H1 (cell line): ENCODE results near the gene HES1. TPM values are rescaled to one million over a fixed set of nuclear protein-coding genes. Genes with fewer than 3 reads are reported as not detected.

Experiments
- CTCF ChIA-PET: fragments of 300-600 bp; sonication (Branson Sonifier 250); formaldehyde crosslinking; loops from one replicate; lab custom pipeline; 2021; ENCODE audit not compliant: partially characterized antibody; lab: Charles Lee
- POLR2A ChIA-PET: fragments of 300-600 bp; sonication (Branson Sonifier 250); formaldehyde crosslinking; loops from one replicate; lab custom pipeline; 2021; ENCODE audit warnings: inconsistent platforms; ENCODE audit not compliant: partially characterized antibody; lab: Charles Lee
- DNase-seq, 2 experiments: peaks; one replicate each; pipeline versions ENCODE4 v3.0.0 to v3.0.0-alpha.2; 2010 to 2022; ENCODE audit warnings: low spot score in 2 of 2, low read depth in 1 of 2, mixed read lengths in 1 of 2
- FAIRE-seq: peaks from 2 replicates; lab custom pipeline; 2011; peaks lifted over from hg19 to GRCh38; lab: Jason Lieb, UNC
- H2AFZ ChIP-seq: 2 replicates; pipeline ENCODE4 v1.8.1; 2012; ENCODE audit warnings: low read length, inconsistent platforms
- H2AK5ac ChIP-seq: 2 replicates; pipeline ENCODE4 v1.6.1; 2013; ENCODE audit warnings: low read depth, low read length
- H2BK120ac ChIP-seq: replicated peaks from 2 replicates; pipeline ENCODE3; 2013; ENCODE audit warnings: low read depth, low read length, inconsistent platforms
- H2BK12ac ChIP-seq: 2 replicates; pipeline ENCODE4 v1.6.1; 2013; ENCODE audit warnings: low read depth, low read length
- H2BK15ac ChIP-seq: 2 replicates; pipeline ENCODE4 v1.6.1; 2013; ENCODE audit warnings: low read length
- H2BK20ac ChIP-seq: 2 replicates; pipeline ENCODE4 v1.6.1; 2013; ENCODE audit warnings: low read length
- H2BK5ac ChIP-seq: 2 replicates; pipeline ENCODE4 v1.6.1; 2013; ENCODE audit warnings: low read depth, low read length
- H3K14ac ChIP-seq: 2 replicates; pipeline ENCODE4 v1.6.1; 2013; ENCODE audit warnings: inconsistent platforms; ENCODE audit not compliant: insufficient read length
- H3K18ac ChIP-seq: 2 replicates; pipeline ENCODE4 v1.6.1; 2013; ENCODE audit warnings: low read length; ENCODE audit errors: extremely low read depth
- H3K23ac ChIP-seq: 2 replicates; pipeline ENCODE4 v1.6.1; 2013; ENCODE audit warnings: inconsistent platforms; ENCODE audit not compliant: insufficient read length
- H3K23me2 ChIP-seq: 2 replicates; pipeline ENCODE4 v1.6.1; 2013; ENCODE audit warnings: low read depth, low read length
- H3K27ac ChIP-seq: 2 replicates; pipeline ENCODE4 v1.6.1; 2011; ENCODE audit warnings: low read depth, low read length, inconsistent platforms
- H3K27me3 ChIP-seq, 4 experiments: replicated peaks in 1 of 4; 1 replicate in 1 of 4; 2 replicates in 3 of 4; pipeline versions ENCODE4 v1.6.1 to v1.8.1; 2011 to 2013; ENCODE audit warnings: low read length in 3 of 4, mild to moderate bottlenecking in 3 of 4, inconsistent platforms in 2 of 4, mixed read lengths in 2 of 4, moderate library complexity in 1 of 4; ENCODE audit not compliant: control insufficient read depth in 3 of 4, insufficient read depth in 3 of 4; ENCODE audit errors: extremely low read depth in 1 of 4
- H3K36me3 ChIP-seq, 4 experiments: 2 replicates each; pipeline versions ENCODE4 v1.6.1 to v1.8.1; 2011 to 2013; ENCODE audit warnings: mild to moderate bottlenecking in 4 of 4, low read length in 3 of 4, moderate library complexity in 2 of 4, control low read depth in 1 of 4, inconsistent platforms in 1 of 4; ENCODE audit not compliant: insufficient read depth in 4 of 4, control insufficient read depth in 2 of 4
- H3K4ac ChIP-seq: replicated peaks from 2 replicates; pipeline ENCODE3; 2013; ENCODE audit warnings: low read length, low read depth, mixed read lengths, inconsistent platforms; ENCODE audit not compliant: insufficient read length
- H3K4me1 ChIP-seq, 4 experiments: replicated peaks in 1 of 4; 1 replicate in 1 of 4; 2 replicates in 3 of 4; pipeline versions ENCODE4 v1.6.1 to v1.8.1; 2011 to 2013; ENCODE audit warnings: low read length in 3 of 4, inconsistent platforms in 2 of 4, mixed read lengths in 1 of 4; ENCODE audit not compliant: insufficient read depth in 4 of 4, control insufficient read depth in 3 of 4
- H3K4me2 ChIP-seq, 2 experiments: 2 replicates each; pipeline versions ENCODE4 v1.6.1 to v1.8.1; 2011 to 2013; ENCODE audit warnings: low read depth in 2 of 2, low read length in 2 of 2, control low read depth in 1 of 2, inconsistent platforms in 1 of 2, mild to moderate bottlenecking in 1 of 2; ENCODE audit not compliant: insufficient read depth in 1 of 2
- H3K4me3 ChIP-seq, 4 experiments: fragments of 200-600, 300-600 bp in 1 of 4; sonication (generic), shearing (Covaris generic), sonication (Bioruptor Twin) in 1 of 4; 2 replicates each; pipeline versions ENCODE4 v1.5.1 to v1.8.1; 2011 to 2016; ENCODE audit warnings: low read length in 4 of 4, low read depth in 3 of 4, control low read depth in 2 of 4, inconsistent platforms in 2 of 4, mild to moderate bottlenecking in 2 of 4, mixed read lengths in 1 of 4, moderate library complexity in 1 of 4; ENCODE audit not compliant: insufficient read depth in 2 of 4; ENCODE audit errors: extremely low read depth in 1 of 4
- H3K56ac ChIP-seq: replicated peaks from 2 replicates; pipeline ENCODE3; 2013; ENCODE audit warnings: low read depth, mild to moderate bottlenecking, mixed read lengths, low read length, inconsistent platforms; ENCODE audit not compliant: insufficient read length
- H3K79me1 ChIP-seq: 2 replicates; pipeline ENCODE4 v1.6.1; 2013; ENCODE audit warnings: low read depth, low read length, control low read depth
- H3K79me2 ChIP-seq, 2 experiments: 2 replicates each; pipeline versions ENCODE4 v1.6.1 to v1.8.1; 2012 to 2013; ENCODE audit warnings: low read length in 2 of 2, mild to moderate bottlenecking in 2 of 2, inconsistent platforms in 1 of 2; ENCODE audit not compliant: insufficient read depth in 2 of 2, control insufficient read depth in 1 of 2
- H3K9ac ChIP-seq, 4 experiments: replicated peaks in 1 of 4; 1 replicate in 1 of 4; 2 replicates in 3 of 4; pipeline versions ENCODE4 v1.6.1 to v1.8.1; 2011 to 2013; ENCODE audit warnings: low read depth in 3 of 4, low read length in 3 of 4, control low read depth in 2 of 4, mild to moderate bottlenecking in 2 of 4, moderate library complexity in 2 of 4, inconsistent platforms in 1 of 4; ENCODE audit errors: extremely low read depth in 1 of 4
- H3K9me3 ChIP-seq, 2 experiments: 2 replicates each; pipeline versions ENCODE4 v1.6.1 to v1.8.1; 2012 to 2013; ENCODE audit warnings: mild to moderate bottlenecking in 2 of 2, moderate library complexity in 2 of 2, control low read depth in 1 of 2, inconsistent platforms in 1 of 2, low read depth in 1 of 2, low read length in 1 of 2, mixed read lengths in 1 of 2; ENCODE audit not compliant: insufficient read depth in 2 of 2
- H4K20me1 ChIP-seq, 2 experiments: replicated peaks in 1 of 2; 2 replicates each; pipeline versions ENCODE3 to v1.8.1; 2011 to 2013; ENCODE audit warnings: inconsistent platforms in 2 of 2, low read length in 2 of 2, mild to moderate bottlenecking in 1 of 2; ENCODE audit not compliant: insufficient read depth in 2 of 2, control insufficient read depth in 1 of 2
- H4K5ac ChIP-seq: 2 replicates; pipeline ENCODE4 v1.6.1; 2013; ENCODE audit warnings: low read length, low read depth, mixed read lengths, inconsistent platforms; ENCODE audit not compliant: insufficient read length
- H4K8ac ChIP-seq: 2 replicates; pipeline ENCODE4 v1.8.0; 2013; ENCODE audit warnings: mild to moderate bottlenecking, moderate library complexity, low read length, inconsistent platforms; ENCODE audit not compliant: insufficient read depth; ENCODE audit errors: extremely low read depth
- H4K91ac ChIP-seq: replicated peaks from 2 replicates; pipeline ENCODE3; 2013; ENCODE audit warnings: low read length, mixed read lengths, inconsistent platforms; ENCODE audit not compliant: insufficient read length
- MAFK ChIP-seq: IDR thresholded peaks from 2 replicates; pipeline ENCODE4 v1.6.1; 2012; ENCODE audit warnings: low read depth, mild to moderate bottlenecking, improper control_type of control experiment, low read length
- SIX5 ChIP-seq: IDR thresholded peaks from 2 replicates; pipeline ENCODE4 v1.6.1; 2011; ENCODE audit warnings: mild to moderate bottlenecking, low read depth, low read length
- WGBS, 2 experiments: shearing (Covaris generic) in 1 of 2; methylation state at CpG; one replicate each; pipeline versions ENCODE4 v1.1.6 to v1.1.7; 2013 to 2015; ENCODE audit warnings: low lambda C conversion rate in 2 of 2, mixed read lengths in 2 of 2, inconsistent platforms in 1 of 2, low coverage in 1 of 2, missing lambda C conversion rate in 1 of 2; ENCODE audit not compliant: insufficient replicate concordance in 2 of 2, insufficient coverage in 1 of 2, insufficient read length in 1 of 2; ENCODE audit errors: extremely low coverage in 1 of 2, missing lambda C conversion rate in 1 of 2; 5-methylcytosine and 5-hydroxymethylcytosine counted together
- polyA plus RNA-seq, 7 experiments: library from polyadenylated mRNA; depleted of rRNA in 3 of 7; stranded (reverse) in 5 of 7; unstranded in 2 of 7; fragments of >200 nt in 5 of 7; fragments of 200-250 nt in 2 of 7; gene quantifications; 1 replicate in 5 of 7; 2 replicates in 1 of 7; 4 replicates in 1 of 7; pipeline versions ENCODE4 v1.2.1 to v1.2.3, GENCODE V29; 2011 to 2013; ENCODE audit warnings: missing spikeins in 2 of 7, mixed read lengths in 2 of 7
- total RNA-seq: library from RNA; stranded (reverse); fragmentation: NEBNext Ultra II Directional; extraction: Animal tissue kit (Norgen Biotek cat#: 25700); gene quantifications from 2 replicates; pipeline ENCODE4 v1.2.1, GENCODE V29; 2021

HES1 gene
- total and polyA plus RNA-seq, 2 of the 8 experiments (the other 6 are each of a cell fraction or from before 2014, with no cell fraction given), result 7.9 to 12.9 TPM

GRCh38 chr3:194162070-194162678, 26.2 kb downstream of the HES1 start:
- H3K79me1 ChIP-seq, result no peaks in the 10 kb centered on the region
- POLR2A ChIA-PET, result interaction anchor here (0.6 to 1.3 kb wide), 2 partner anchors 22 to 147 kb away, joined by 3 to 4 read pairs; no protein-coding TSS in a partner anchor
- no peak overlapping the region for H3K4me3 ChIP-seq
- H3K18ac ChIP-seq, result no peak overlapping the region
- H3K4me1 ChIP-seq, result peaks cover 0 to 14% (median 4%) of the 10 kb centered on the region in 4 experiments; a peak in 6 of 7 replicates
- DNase-seq, result no peak
- no peak overlapping the region for H3K23ac ChIP-seq
- H3K27ac ChIP-seq, result no peak overlapping the region
- no peaks in the 10 kb centered on the region for H3K79me2 ChIP-seq
- no peak overlapping the region for H2BK12ac ChIP-seq
- H2AK5ac ChIP-seq, result no peak overlapping the region
- H4K5ac ChIP-seq, result no peak overlapping the region
- H2BK20ac ChIP-seq, result no peak overlapping the region
- H3K4me2 ChIP-seq, result no peak overlapping the region
- H4K20me1 ChIP-seq, result no peaks in the 10 kb centered on the region
- WGBS, 2 experiments, result 87% methylated on average over 10 of the region's 10 CpGs; no CpG with 5 or more reads in 1 of the 2 experiments
- TF ChIP-seq MAFK (0 out of 2 replicates have a peak, but pooled peaks have one; percentile 27), SIX5 (no peak)
- H3K9me3 ChIP-seq, result no peaks in the 10 kb centered on the region
- H3K23me2 ChIP-seq, result no peaks in the 10 kb centered on the region; the same call in 1 of the 2 replicates
- no peaks in the 10 kb centered on the region; a peak in 1 of 7 replicates for H3K27me3 ChIP-seq
- no peak overlapping the region for H2BK15ac ChIP-seq
- H2BK5ac ChIP-seq, result no peak overlapping the region
- H4K8ac ChIP-seq, result no peak overlapping the region
- H3K4ac ChIP-seq, result no peak overlapping the region
- no peak overlapping the region for H3K9ac ChIP-seq
- CTCF ChIA-PET, result interaction anchor here (0.8 to 5.0 kb wide), 6 partner anchors 108 to 382 kb away, joined by 3 to 24 read pairs (median 4); no protein-coding TSS in a partner anchor
- no peak overlapping the region for H4K91ac ChIP-seq
- H3K36me3 ChIP-seq, result no peaks in the 10 kb centered on the region
- no peak overlapping the region for H2AFZ ChIP-seq
- no peak overlapping the region for H3K14ac ChIP-seq
- H2BK120ac ChIP-seq, result no peak overlapping the region
- H3K56ac ChIP-seq, result no peak overlapping the region
- no peak for FAIRE-seq
